Measurements from ENCODE around the gene AGXT.

AGXT gene

GRCh38 chr2:240869956-240870875 lies 1.6 kb downstream of the AGXT start:
- DNase-seq (ENCODE audit: low read depth), result no peak

DNA sequence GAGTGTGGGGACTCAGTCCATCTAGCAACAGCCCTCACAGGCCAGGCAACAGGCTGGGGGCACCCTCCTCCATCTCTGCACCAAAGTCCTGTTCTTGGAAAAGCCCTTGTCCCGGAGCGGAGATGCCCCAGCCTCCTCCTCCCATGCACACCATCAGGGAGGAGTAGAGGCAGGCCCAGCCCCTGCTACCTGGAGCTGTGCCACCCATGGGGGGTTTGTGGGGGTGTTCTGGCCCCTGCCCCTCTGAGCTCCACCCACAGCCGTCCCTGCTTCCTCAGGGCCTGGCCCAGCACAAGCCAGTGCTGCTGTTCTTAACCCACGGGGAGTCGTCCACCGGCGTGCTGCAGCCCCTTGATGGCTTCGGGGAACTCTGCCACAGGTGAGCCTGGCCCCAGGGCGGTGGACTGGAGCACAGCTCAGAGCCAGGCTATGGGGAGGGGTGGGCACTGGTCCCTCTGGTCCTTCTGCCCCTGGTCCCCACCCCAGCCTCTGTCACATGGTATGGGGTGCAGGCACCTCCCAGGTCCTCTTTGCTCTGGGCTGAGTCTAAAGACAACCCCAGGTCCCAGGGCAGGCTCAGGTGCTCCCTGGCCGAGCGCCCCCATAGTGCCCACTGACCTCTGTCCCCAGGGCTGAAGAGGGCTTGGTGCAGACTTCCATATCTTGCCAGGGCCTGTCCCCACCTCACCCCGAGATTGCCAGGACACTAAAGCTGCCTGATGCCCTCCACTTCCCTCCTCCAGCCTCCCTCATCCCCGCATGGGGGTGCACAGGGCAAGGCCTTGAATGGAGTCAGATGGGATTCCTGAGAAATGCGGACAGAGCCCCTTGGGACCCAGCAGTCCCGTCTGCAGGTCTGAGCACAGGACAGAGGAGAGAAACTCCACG lies 2.7 kb downstream of the AGXT start:
- no peak for DNase-seq (ENCODE audit: low read depth)

- no peak for DNase-seq (ENCODE audit: low read depth)
These were observed 3.9 kb downstream of the AGXT start for GRCh38 chr2:240872317-240873097.

- DNase-seq (ENCODE audit: low read depth), result no peak
These were observed 4.6 kb downstream of the AGXT start for GRCh38 chr2:240873098-240873788.

DNA sequence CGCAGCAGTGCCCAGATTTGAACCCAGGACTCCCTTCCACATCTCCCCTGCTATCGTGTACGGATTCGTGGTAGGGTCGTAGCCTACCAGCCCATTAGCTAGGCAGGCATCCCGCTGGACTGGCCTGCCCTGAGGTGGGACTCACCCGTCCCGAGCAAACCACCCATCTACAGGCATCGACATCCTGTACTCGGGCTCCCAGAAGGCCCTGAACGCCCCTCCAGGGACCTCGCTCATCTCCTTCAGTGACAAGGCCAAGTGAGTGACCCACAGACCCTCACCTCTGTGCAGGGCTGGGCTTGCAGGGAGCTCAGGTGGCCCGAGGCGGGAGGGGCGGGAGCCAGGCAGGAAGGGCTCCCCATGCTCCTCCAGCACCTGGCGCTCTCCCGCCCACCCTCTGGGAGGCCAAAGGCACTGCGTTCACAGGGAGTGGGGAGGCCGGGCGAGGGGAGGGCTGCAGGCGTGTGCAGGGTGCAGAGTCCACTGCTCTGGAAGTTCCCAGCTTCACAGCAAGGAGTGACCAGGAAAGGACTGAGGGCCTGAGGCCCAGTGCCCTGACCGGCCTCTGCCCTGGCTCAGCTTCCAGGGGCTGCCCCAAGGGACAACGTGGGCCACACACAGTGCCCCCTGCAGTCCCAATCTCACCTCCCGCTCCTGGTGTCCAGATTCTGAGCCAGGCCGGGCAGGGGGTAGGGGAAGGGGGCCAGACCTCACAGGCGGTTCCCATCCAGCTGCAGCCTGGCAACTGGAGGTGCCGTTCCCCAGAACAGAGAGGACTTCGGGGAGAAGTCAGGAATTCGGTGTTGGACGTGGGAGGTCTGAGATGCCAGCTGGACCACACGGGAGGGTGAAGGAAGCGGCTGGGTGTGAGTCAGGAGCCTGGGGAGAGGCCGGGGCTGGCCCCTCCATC lies 5.4 kb downstream of the AGXT start:
- no peak for DNase-seq (ENCODE audit: low read depth)

DNA sequence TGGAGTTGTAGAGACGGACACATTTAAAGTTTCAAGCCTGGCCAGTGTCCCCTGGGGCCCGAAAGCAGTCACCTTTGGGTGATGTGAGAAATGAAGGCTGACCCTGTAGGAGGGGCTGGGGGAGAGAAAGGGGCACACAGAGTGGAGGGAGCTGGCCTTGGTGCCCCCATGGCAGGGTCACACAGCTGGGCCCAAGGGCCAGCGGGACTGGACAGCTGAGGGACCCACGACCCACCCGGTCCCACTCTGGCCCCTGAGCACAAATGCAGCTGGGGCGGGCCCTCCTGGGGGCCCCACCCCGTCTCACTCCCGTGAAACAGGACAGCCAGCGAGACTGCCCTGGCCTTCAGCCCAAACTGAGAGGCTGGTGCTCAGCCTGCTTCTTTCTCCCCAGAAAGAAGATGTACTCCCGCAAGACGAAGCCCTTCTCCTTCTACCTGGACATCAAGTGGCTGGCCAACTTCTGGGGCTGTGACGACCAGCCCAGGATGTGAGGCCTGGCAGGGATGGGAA lies 6.1 kb downstream of the AGXT start:
- no peak for DNase-seq (ENCODE audit: low read depth)

GRCh38 chr2:240875228-240876034 lies 6.8 kb downstream of the AGXT start:
- DNase-seq (ENCODE audit: low read depth), result no peak

DNA sequence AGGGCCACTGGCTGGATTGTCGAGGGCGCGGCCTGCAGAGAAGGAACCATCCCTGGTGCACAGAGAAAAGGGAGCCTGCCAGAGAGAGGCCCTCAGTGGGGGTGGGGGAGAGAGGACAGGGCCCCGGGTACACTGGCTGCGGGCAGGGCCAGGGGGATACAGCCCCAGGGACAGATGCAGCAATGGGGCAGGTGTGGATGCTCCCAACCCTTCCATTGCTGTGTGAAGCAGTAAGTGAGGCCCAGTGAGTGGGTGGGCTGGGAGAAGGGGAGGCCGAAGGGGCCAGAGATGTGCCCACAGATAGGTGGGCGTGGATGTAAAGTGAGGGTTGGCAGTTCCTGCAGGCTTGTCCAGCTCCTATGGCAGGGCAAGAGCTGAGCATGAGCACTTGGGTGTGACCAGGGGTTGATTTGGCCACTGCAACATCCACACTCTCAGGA lies 7.4 kb downstream of the AGXT start:
- no peak for DNase-seq (ENCODE audit: low read depth)

DNA sequence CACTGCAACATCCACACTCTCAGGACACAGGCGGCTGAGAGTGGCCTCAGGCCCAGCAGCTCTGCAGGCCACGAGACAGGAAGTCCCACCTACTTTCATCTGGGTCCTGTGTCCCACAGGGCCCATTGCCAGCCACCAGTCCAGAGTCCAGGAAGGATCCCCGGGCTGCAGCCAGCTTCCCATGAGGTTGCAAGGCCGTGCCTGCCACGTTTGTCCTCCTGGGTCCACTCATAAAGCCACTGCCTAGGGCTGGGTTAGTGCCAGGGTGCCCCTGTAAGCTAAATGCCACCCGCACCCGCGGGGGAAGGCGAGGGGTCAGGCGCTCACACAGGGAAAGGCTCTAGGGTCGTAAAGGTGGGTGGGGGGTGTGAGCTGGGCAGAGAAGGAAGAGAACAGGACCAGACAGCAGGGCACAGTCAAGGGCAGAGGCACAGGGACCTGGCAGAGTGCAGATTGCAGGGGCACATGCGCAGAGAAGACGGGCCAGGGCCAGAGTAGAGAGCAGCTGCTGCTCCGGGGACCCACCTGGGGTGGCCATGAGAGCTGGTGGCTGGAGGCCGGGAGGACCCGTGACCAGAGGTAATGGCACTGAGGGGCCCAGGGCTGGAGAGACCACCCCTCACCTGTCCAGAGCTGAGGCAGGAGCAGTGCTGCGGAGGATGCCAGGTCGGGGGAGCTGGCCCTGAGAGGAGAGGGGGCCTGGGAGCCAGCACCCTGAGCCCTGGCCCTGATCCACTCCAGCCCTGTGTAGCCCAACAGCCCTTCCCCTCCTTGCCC lies 8.0 kb downstream of the AGXT start:
- DNase-seq (ENCODE audit: low read depth), result no peak

- DNase-seq (ENCODE audit: low read depth), result no peak
These were observed 9.1 kb downstream of the AGXT start for GRCh38 chr2:240877460-240878340.

DNA sequence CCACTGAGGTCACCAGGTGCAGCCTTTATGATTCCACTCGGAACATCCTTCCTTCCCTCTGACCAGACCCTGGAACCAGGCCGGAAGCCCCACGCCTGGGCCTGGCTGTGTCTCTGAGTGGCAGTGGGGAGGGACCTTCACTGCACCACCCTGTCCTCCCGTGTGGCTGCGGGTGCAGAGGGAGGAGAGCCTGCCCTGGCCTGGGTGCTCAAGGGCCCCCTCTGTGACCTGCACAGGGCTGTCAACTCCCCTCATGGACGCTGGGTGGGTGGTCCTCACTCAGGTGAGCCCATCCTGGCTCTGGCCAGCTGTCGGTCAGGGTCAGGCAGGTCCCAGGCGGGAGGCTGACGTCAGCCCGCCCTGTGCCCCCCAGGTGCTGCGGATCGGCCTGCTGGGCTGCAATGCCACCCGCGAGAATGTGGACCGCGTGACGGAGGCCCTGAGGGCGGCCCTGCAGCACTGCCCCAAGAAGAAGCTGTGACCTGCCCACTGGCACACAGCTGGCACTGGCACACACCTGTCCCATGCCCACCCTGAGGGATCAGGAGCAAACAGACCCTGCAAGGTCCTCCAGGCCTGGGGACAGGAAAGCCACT lies 9.8 kb downstream of the AGXT start:
- no peak for DNase-seq (ENCODE audit: low read depth)

- no peak for DNase-seq (ENCODE audit: low read depth)
These were observed 10.5 kb downstream of the AGXT start for GRCh38 chr2:240879105-240879504.

DNA sequence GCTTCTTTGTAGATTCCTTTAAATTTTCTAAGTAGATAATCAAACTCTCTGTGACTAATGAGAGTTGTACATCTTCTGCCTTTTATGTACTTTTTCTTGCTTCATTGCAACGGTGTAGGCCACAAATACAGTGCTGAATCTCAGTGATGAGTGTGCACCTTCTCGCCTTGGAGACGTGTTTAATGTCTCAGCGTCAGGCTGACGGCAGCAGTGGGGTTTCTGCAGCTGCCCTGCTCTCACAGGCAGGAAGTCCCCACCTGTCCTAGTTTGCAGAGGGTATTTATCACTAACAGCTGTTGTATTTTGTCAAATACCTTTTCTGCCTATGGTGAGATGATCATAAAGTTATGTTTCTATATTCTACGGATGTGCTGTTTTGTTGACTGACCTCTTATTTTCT lies 13.3 kb downstream of the AGXT start:
- DNase-seq (ENCODE audit: low read depth), result no peak

DNA sequence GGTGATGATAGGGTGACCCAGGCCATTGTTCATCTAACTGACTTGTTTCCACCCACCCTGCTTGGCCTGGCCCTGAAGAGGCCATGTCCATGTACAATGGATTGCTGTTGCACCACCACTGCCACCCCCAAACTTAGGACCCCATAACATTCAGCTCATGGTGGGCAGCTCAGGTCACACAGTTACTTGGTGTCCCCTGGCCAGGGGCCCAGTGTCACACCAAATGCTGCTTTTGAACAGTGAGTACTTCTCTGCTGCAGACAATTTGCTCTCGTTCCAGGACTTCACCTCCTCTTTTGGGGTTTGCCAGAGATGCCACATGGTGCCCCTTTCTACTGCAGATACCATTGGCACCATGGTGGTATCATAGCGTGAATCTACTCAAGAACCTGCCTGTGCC lies 15.6 kb downstream of the AGXT start:
- DNase-seq (ENCODE audit: low read depth), result no peak

DNA sequence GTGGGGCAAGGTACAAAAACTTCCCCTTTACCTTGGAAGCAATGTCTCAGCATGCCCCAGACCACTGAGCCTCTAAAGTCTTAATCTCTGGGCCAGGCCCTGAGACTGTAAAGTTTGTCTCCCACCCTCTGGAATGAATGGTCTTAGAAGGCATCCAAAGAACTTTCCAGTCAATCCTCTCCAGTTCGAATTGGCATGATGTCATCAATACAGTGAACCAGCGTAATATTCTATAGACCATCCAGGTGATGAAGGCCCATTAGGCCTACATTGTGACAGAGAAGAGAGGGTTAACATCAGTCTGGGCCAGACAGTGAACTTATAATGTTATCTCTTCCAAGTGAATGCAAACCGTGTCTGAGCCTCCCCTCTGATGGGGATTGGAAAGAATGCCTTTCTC lies 16.1 kb downstream of the AGXT start:
- no peak for DNase-seq (ENCODE audit: low read depth)

GRCh38 chr2:240885566-240885965 lies 16.9 kb downstream of the AGXT start:
- DNase-seq (ENCODE audit: low read depth), result no peak

DNA sequence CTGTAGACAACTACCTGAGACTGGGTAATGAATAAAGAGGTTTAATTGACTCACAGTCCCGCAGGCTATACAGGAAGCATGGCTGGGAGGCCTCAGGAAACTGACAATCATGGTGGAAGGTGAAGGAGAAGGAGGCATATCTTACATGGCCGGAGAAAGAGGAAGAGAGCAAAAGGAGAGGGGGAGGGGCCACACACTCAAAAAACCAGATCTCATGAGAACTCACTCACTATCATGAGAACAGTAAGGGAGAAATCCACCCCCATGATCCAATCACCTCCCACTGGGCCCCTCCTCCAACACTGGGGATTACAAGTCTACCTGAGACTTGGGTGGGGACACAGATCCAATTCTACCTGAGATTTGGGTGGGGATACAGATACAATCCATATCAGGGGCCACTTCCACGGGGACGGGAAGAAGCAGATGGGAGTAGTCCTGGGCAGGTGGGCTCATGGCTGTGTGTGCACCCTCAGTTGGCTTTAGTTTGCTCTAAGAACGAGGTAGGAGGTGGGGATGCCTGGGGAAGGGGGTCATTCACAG lies 17.5 kb downstream of the AGXT start:
- DNase-seq (ENCODE audit: low read depth), result no peak

Measured in stimulated activated CD8-positive, alpha-beta memory T cell treated with anti-CD3 and anti-CD28 coated beads, Interleukin-15, amount 100 ng/mL, for 24 hours (primary cell).